ENCODE data around the gene FBXO27.
"Not testable (repeated sequence)": the region's sequence is repeated elsewhere in the genome, so short reads cannot be mapped to it uniquely, and the experiment has no call there.

Gene FBXO27

GRCh38 chr19:39003796-39004195, 28.6 kb downstream of the FBXO27 start:
- TF ChIP-seq CTCF (IDR thresholded peaks at IDR 0.05; ENCODE audit: low read length) (no peak), EZH2 (IDR thresholded peaks at IDR 0.05; ENCODE audit: borderline replicate concordance, low read length) (no peak)
- no peak overlapping the region for H2AFZ ChIP-seq (ENCODE audit: low read length)
- no peaks in the 10 kb centered on the region for H4K20me1 ChIP-seq (ENCODE audit: insufficient read depth, low read length)
- no peaks in the 10 kb centered on the region for H3K27me3 ChIP-seq (ENCODE audit: insufficient read depth, low read length)
- no peaks in the 10 kb centered on the region for H3K36me3 ChIP-seq (ENCODE audit: insufficient read depth, low read length)
- no peak overlapping the region for H3K27ac ChIP-seq (ENCODE audit: low read depth, low read length, poor library complexity, severe bottlenecking)
- no peaks in the 10 kb centered on the region for H3K4me1 ChIP-seq (ENCODE audit: insufficient read depth, low read length, severe bottlenecking)
- no peaks in the 10 kb centered on the region for H3K9me3 ChIP-seq (ENCODE audit: low read length)
- no peaks in the 10 kb centered on the region for H3K79me2 ChIP-seq (ENCODE audit: insufficient read depth, low read length)
- H3K9me2 ChIP-seq (ENCODE audit: low read depth, low read length), result no peaks in the 10 kb centered on the region
- H3F3A ChIP-seq (ENCODE audit: insufficient read depth, low read length), result no peaks in the 10 kb centered on the region
- no peak overlapping the region for H3K4me3 ChIP-seq (ENCODE audit: low read depth, low read length, poor library complexity, severe bottlenecking)
- H3K4me2 ChIP-seq (ENCODE audit: low read length), result no peak overlapping the region
- no peak overlapping the region for H3K9ac ChIP-seq (ENCODE audit: low read length)

- H3K9me2 ChIP-seq (ENCODE audit: low read depth, low read length), result no peaks in the 10 kb centered on the region
These were observed 29.2 kb downstream of the FBXO27 start for GRCh38 chr19:39003188-39003587.

GRCh38 chr19:39001041-39001440, 31.3 kb downstream of the FBXO27 start:
- no peaks in the 10 kb centered on the region for H3K79me2 ChIP-seq (ENCODE audit: insufficient read depth, low read length)
- no peaks in the 10 kb centered on the region for H3K9me3 ChIP-seq (ENCODE audit: low read length)
- no peak for TF ChIP-seq EZH2 (IDR thresholded peaks at IDR 0.05; ENCODE audit: borderline replicate concordance, low read length)
- no peak for TF ChIP-seq CTCF (IDR thresholded peaks at IDR 0.05; ENCODE audit: low read length)
- no peaks in the 10 kb centered on the region for H3K36me3 ChIP-seq (ENCODE audit: insufficient read depth, low read length)
- no peak overlapping the region for H3K9ac ChIP-seq (ENCODE audit: low read length)
- H3K27ac ChIP-seq (ENCODE audit: low read depth, low read length, poor library complexity, severe bottlenecking), result no peak overlapping the region
- no peak overlapping the region for H3K4me2 ChIP-seq (ENCODE audit: low read length)
- no peak overlapping the region for H3K4me3 ChIP-seq (ENCODE audit: low read depth, low read length, poor library complexity, severe bottlenecking)
- no peaks in the 10 kb centered on the region for H3K9me2 ChIP-seq (ENCODE audit: low read depth, low read length)
- H3K27me3 ChIP-seq (ENCODE audit: insufficient read depth, low read length), result no peaks in the 10 kb centered on the region
- H4K20me1 ChIP-seq (ENCODE audit: insufficient read depth, low read length), result no peaks in the 10 kb centered on the region
- H3K4me1 ChIP-seq (ENCODE audit: insufficient read depth, low read length, severe bottlenecking), result no peaks in the 10 kb centered on the region
- no peak overlapping the region for H2AFZ ChIP-seq (ENCODE audit: low read length)
- H3F3A ChIP-seq (ENCODE audit: insufficient read depth, low read length), result no peaks in the 10 kb centered on the region

More at GRCh38 chr19:39003188-39003587, 29.2 kb downstream of the FBXO27 start:
- H3F3A ChIP-seq (ENCODE audit: insufficient read depth, low read length), result no peaks in the 10 kb centered on the region
- no peak overlapping the region for H3K9ac ChIP-seq (ENCODE audit: low read length)
- no peaks in the 10 kb centered on the region for H3K36me3 ChIP-seq (ENCODE audit: insufficient read depth, low read length)
- H3K79me2 ChIP-seq (ENCODE audit: insufficient read depth, low read length), result no peaks in the 10 kb centered on the region
- H3K27me3 ChIP-seq (ENCODE audit: insufficient read depth, low read length), result no peaks in the 10 kb centered on the region
- no peaks in the 10 kb centered on the region for H3K4me1 ChIP-seq (ENCODE audit: insufficient read depth, low read length, severe bottlenecking)
- H3K9me3 ChIP-seq (ENCODE audit: low read length), result no peaks in the 10 kb centered on the region
- H4K20me1 ChIP-seq (ENCODE audit: insufficient read depth, low read length), result no peaks in the 10 kb centered on the region
- no peak overlapping the region for H3K27ac ChIP-seq (ENCODE audit: low read depth, low read length, poor library complexity, severe bottlenecking)
- no peak overlapping the region for H2AFZ ChIP-seq (ENCODE audit: low read length)
- H3K4me3 ChIP-seq (ENCODE audit: low read depth, low read length, poor library complexity, severe bottlenecking), result no peak overlapping the region
- no peak overlapping the region for H3K4me2 ChIP-seq (ENCODE audit: low read length)
- TF ChIP-seq EZH2 (IDR thresholded peaks at IDR 0.05; ENCODE audit: borderline replicate concordance, low read length), result no peak
- TF ChIP-seq CTCF (IDR thresholded peaks at IDR 0.05; ENCODE audit: low read length), result no peak

DNA sequence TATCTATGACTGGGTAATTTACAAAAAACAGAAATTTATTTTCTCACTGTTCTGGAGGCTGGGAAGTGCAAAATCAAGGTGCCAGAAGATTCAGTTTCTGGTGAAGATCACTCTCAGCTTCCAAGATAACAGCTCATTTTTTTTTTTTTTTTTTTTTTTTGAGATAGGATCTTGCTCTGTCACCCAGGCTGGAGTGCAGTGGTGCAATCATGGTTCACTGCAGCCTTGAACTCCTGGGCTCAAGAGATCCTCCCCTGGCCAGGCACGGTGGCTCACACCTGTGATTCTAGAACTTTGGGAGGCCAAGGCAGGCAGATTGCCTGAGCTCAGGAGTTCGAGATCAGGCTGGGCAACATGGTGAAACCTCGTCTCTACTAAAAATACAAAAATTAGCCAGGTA, 34.8 kb downstream of the FBXO27 start:
- H3F3A ChIP-seq (ENCODE audit: insufficient read depth, low read length); H3K9ac ChIP-seq (ENCODE audit: low read length); H3K4me1 ChIP-seq (ENCODE audit: insufficient read depth, low read length, severe bottlenecking); H3K9me2 ChIP-seq (ENCODE audit: low read depth, low read length); H3K9me3 ChIP-seq (ENCODE audit: low read length); H3K27me3 ChIP-seq (ENCODE audit: insufficient read depth, low read length); H3K36me3 ChIP-seq (ENCODE audit: insufficient read depth, low read length); H3K4me3 ChIP-seq (ENCODE audit: low read depth, low read length, poor library complexity, severe bottlenecking); H2AFZ ChIP-seq (ENCODE audit: low read length); H3K27ac ChIP-seq (ENCODE audit: low read depth, low read length, poor library complexity, severe bottlenecking); H3K79me2 ChIP-seq (ENCODE audit: insufficient read depth, low read length); H4K20me1 ChIP-seq (ENCODE audit: insufficient read depth, low read length); H3K4me2 ChIP-seq (ENCODE audit: low read length): not testable (repeated sequence)
